ENCODE measurements around the gene ORMDL3.

GRCh38 chr17:39926135-39926587 lies 1.2 kb downstream of the ORMDL3 start:
- TF ChIP-seq CTCF (IDR thresholded peaks at IDR 0.05; ENCODE audit: poor library complexity, severe bottlenecking) (no peak), SMC3 (conservative IDR thresholded peaks at IDR 0.05; ENCODE audit: poor library complexity) (no peak)
